ENCODE results near the gene MSANTD3. TPM values are rescaled to one million over a fixed set of nuclear protein-coding genes. Genes with fewer than 3 reads are reported as not detected.

MSANTD3 gene
- total RNA-seq, 1 donor from 2014 or later: 16.7 TPM

DNA sequence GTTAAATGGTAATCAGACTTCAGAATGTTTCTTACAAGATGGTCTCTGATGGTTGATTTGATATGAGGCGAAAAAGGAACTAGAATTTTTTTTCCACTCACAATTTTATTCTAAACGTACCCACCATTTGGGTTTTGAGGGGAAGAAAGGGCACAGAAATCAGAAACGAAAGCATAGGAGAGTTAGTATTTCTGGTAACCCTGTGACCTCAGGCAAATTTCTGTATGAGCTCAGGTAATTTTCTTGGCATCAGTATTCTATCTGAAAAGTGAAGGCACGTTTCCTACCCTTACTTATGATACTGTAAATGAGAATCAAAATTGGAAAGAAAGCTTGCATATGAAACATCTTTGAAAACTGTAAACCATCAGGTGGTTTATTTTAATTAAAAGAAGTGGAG is 72.5 kb downstream of the MSANTD3 start:
- intact Hi-C loops (cut with micrococcal nuclease): no loop called here

DNA sequence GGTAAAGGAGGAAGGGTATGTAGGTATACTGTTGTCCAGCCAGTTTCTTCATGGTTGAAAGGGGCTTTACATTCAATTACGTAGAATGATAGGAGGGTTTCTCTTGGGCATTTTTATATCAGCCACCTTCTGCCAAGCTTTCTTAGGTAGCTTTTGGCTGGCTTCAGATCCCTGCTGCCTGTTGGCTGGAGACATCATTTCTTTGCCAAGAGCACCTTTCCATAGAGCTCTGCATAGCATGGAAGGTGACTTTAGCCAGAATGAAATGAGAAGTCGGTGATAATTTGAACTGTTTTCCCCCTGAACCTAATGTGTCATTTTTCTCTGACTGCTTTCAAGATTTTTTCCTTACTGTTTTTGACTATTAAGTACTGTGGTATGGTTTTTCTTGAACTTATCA is 72.9 kb downstream of the MSANTD3 start:
- intact Hi-C loops (cut with micrococcal nuclease): no loop called here

Other genes starting within 250 kb of the MSANTD3 start
- 22.5 and 22.6 TPM in 2 replicates for gene TEX10, start 74.2 kb upstream of the MSANTD3 start, total RNA-seq
- 0.16 and 0.27 TPM in 2 replicates for gene TMEFF1, start 46.0 kb downstream of the MSANTD3 start, total RNA-seq
- 0.43 and 0.66 TPM in 2 replicates for gene CAVIN4, start 150.9 kb downstream of the MSANTD3 start, total RNA-seq

All from T-helper 2 cell treated with Interferon-gamma antibody and Interleukin-4, amounts not matched to agents 100 ng/mL and 5 ng/mL, for 36 hours (primary cell).